ENCODE data around the gene GPC3.

DNA sequence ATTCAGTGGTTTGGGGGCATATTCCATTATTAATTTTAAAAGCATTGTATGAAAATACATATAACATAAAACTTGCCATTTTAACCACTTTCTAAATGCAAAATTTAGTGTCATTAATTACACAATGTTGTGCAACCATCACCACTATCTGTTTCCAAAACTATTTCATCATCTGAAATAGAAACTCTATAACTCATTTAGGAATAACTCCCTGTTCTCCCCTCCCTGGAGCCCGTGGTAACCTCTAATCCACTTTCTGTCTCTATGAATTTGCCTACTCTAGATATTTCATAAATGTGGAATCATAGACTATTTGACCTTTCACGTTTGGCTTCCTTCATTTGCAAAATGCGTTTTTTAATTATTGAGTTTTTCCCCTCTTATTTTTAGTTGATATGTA lies 468.7 kb downstream of the GPC3 start:
- TF ChIP-seq TAF1 (IDR thresholded peaks at IDR 0.05; ENCODE audit: borderline replicate concordance, low read depth, low read length) (no peak), POLR2AphosphoS5 (IDR thresholded peaks at IDR 0.05; ENCODE audit: low read depth, low read length) (no peak), POLR2A (IDR thresholded peaks at IDR 0.05; ENCODE audit: low read depth, low read length) (no peak)
